ENCODE data around the gene HTR6. TPM values are rescaled to one million over a fixed set of nuclear protein-coding genes. Genes with fewer than 3 reads are reported as not detected.

The HTR6 gene
- total and polyA plus RNA-seq, 2 experiments from 2014 or later, result not detected

GRCh38 chr1:19643121-19643520 is 21.6 kb upstream of the HTR6 start:
- Histone ChIP-seq H3K27ac (peak overlapping the region; percentile 79), H4K20me1 (ENCODE audit: insufficient read depth) (no peaks in the 10 kb centered on the region), H3K79me2 (ENCODE audit: insufficient read depth) (peaks cover 43% of the 10 kb centered on the region), H3K4me2 (ENCODE audit: unreplicated experiment) (peak overlapping the region; percentile 84), H3K4me3 (peak overlapping the region; percentile 96), H3K4me1 (ENCODE audit: insufficient read depth) (peaks cover 18% of the 10 kb centered on the region), H3K9ac (peak overlapping the region; percentile 87), H3F3A (ENCODE audit: insufficient read depth) (peaks cover 16% of the 10 kb centered on the region), H3K27me3 (replicated peaks; ENCODE audit: insufficient read depth) (no peaks in the 10 kb centered on the region), H2AFZ (peak overlapping the region; percentile 88), H3K9me3 (ENCODE audit: low read depth) (no peaks in the 10 kb centered on the region), H3K9me2 (ENCODE audit: insufficient read depth) (no peaks in the 10 kb centered on the region), H3K36me3 (ENCODE audit: low read depth) (no peaks in the 10 kb centered on the region)
- DNase-seq, result peak; percentile 82
- 12 to 19% methylated on average over 7 of the region's 7 CpGs for WGBS, 2 experiments (ENCODE audit: low coverage in 1 of 2, low lambda C conversion rate in 2 of 2, missing lambda C conversion rate in 2 of 2)
- TF ChIP-seq EZH2 (IDR thresholded peaks at IDR 0.05; ENCODE audit: insufficient read depth, poor library complexity, severe bottlenecking) (no peak), EZH2phosphoT487 (IDR thresholded peaks at IDR 0.05; ENCODE audit: insufficient read depth, low read depth) (no peak)
- in situ Hi-C loops (cut with MboI), result loop anchor here (10.0 kb wide), 1 partner anchor 248 kb away; no protein-coding TSS in a partner anchor

GRCh38 chr1:19643602-19644394 is 20.9 kb upstream of the HTR6 start, which contains the start of gene NBL1:
TSS of gene NBL1 (plus strand) at chr1:19644311. CDS start at chr1:19655031, 10,720 bp downstream.
- in situ Hi-C loops (cut with MboI), result loop anchor here (10.0 kb wide), 1 partner anchor 249 kb away; no protein-coding TSS in a partner anchor
- Histone ChIP-seq H3K27ac (peak within 1 kb of the TSS; percentile 79), H3K9me3 (ENCODE audit: low read depth) (no peaks in the 10 kb centered on the region), H3K79me2 (ENCODE audit: insufficient read depth) (peaks cover 50% of the 10 kb centered on the region), H3K36me3 (ENCODE audit: low read depth) (no peaks in the 10 kb centered on the region), H3K27me3 (replicated peaks; ENCODE audit: insufficient read depth) (no peaks in the 10 kb centered on the region), H3F3A (ENCODE audit: insufficient read depth) (peaks cover 16% of the 10 kb centered on the region), H3K9me2 (ENCODE audit: insufficient read depth) (no peaks in the 10 kb centered on the region), H4K20me1 (ENCODE audit: insufficient read depth) (no peaks in the 10 kb centered on the region), H2AFZ (peak within 1 kb of the TSS; percentile 88), H3K4me3 (peak within 1 kb of the TSS; percentile 96), H3K4me2 (ENCODE audit: unreplicated experiment) (peak within 1 kb of the TSS; percentile 91), H3K9ac (peak within 1 kb of the TSS; percentile 90), H3K4me1 (ENCODE audit: insufficient read depth) (peaks cover 18% of the 10 kb centered on the region)
- no peak for TF ChIP-seq EZH2phosphoT487 (IDR thresholded peaks at IDR 0.05; ENCODE audit: insufficient read depth, low read depth)
- DNase-seq, result peak; percentile 87
- 1 to 5% methylated on average over 31 to 72 of the region's 90 CpGs for whole genome bisulfite sequencing, 2 experiments (ENCODE audit: low coverage in 1 of 2, low lambda C conversion rate in 2 of 2, missing lambda C conversion rate in 2 of 2)

GRCh38 chr1:19644395-19644680 is 20.3 kb upstream of the HTR6 start:
- Histone ChIP-seq H3K27ac (peak overlapping the region; percentile 53), H3K9ac (peak overlapping the region; percentile 90), H3K9me3 (ENCODE audit: low read depth) (no peaks in the 10 kb centered on the region), H3K4me1 (ENCODE audit: insufficient read depth) (peaks cover 18% of the 10 kb centered on the region), H3K36me3 (ENCODE audit: low read depth) (no peaks in the 10 kb centered on the region), H3F3A (ENCODE audit: insufficient read depth) (peaks cover 16% of the 10 kb centered on the region), H3K4me3 (peak overlapping the region; percentile 96), H2AFZ (peak overlapping the region; percentile 67; the same call in 1 of the 2 replicates), H3K79me2 (ENCODE audit: insufficient read depth) (peaks cover 56% of the 10 kb centered on the region), H3K27me3 (replicated peaks; ENCODE audit: insufficient read depth) (no peaks in the 10 kb centered on the region), H4K20me1 (ENCODE audit: insufficient read depth) (no peaks in the 10 kb centered on the region), H3K4me2 (ENCODE audit: unreplicated experiment) (peak overlapping the region; percentile 91), H3K9me2 (ENCODE audit: insufficient read depth) (no peaks in the 10 kb centered on the region)
- TF ChIP-seq EZH2phosphoT487 (IDR thresholded peaks at IDR 0.05; ENCODE audit: insufficient read depth, low read depth), result no peak
- TF ChIP-seq EZH2 (IDR thresholded peaks at IDR 0.05; ENCODE audit: insufficient read depth, poor library complexity, severe bottlenecking), result no peak
- in situ Hi-C loops (cut with MboI), result loop anchor here (10.0 kb wide), 1 partner anchor 250 kb away; no protein-coding TSS in a partner anchor
- no peak for DNase-seq
- 0 to 2% methylated on average over 21 to 31 of the region's 51 CpGs for WGBS, 2 experiments (ENCODE audit: low coverage in 1 of 2, low lambda C conversion rate in 2 of 2, missing lambda C conversion rate in 2 of 2)

GRCh38 chr1:19644681-19645410 is 19.8 kb upstream of the HTR6 start:
- peak overlapping the region; percentile 96 for H3K4me3 ChIP-seq
- H4K20me1 ChIP-seq (ENCODE audit: insufficient read depth), result no peaks in the 10 kb centered on the region
- 1% methylated on average over 43 to 62 of the region's 71 CpGs for WGBS, 2 experiments (ENCODE audit: low coverage in 1 of 2, low lambda C conversion rate in 2 of 2, missing lambda C conversion rate in 2 of 2)
- no peak for TF ChIP-seq EZH2 (IDR thresholded peaks at IDR 0.05; ENCODE audit: insufficient read depth, poor library complexity, severe bottlenecking)
- TF ChIP-seq EZH2phosphoT487 (IDR thresholded peaks at IDR 0.05; ENCODE audit: insufficient read depth, low read depth), result no peak
- H3K9me3 ChIP-seq (ENCODE audit: low read depth), result no peaks in the 10 kb centered on the region
- H3K9me2 ChIP-seq (ENCODE audit: insufficient read depth), result no peaks in the 10 kb centered on the region
- peak overlapping the region; percentile 90 for H3K9ac ChIP-seq
- H3K4me1 ChIP-seq (ENCODE audit: insufficient read depth), result peaks cover 19% of the 10 kb centered on the region
- no peaks in the 10 kb centered on the region for H3K36me3 ChIP-seq (ENCODE audit: low read depth)
- H3K79me2 ChIP-seq (ENCODE audit: insufficient read depth), result peaks cover 61% of the 10 kb centered on the region
- H3K27ac ChIP-seq, result peak overlapping the region; percentile 53
- peak overlapping the region; percentile 91 for H3K4me2 ChIP-seq (ENCODE audit: unreplicated experiment)
- in situ Hi-C loops (cut with MboI), result loop anchor here (5.0 to 10.0 kb wide), 2 partner anchors 158 to 250 kb away; partner anchors contain the start of gene CAPZB
- peak; percentile 66 for DNase-seq
- H3K27me3 ChIP-seq (replicated peaks; ENCODE audit: insufficient read depth), result no peaks in the 10 kb centered on the region
- H3F3A ChIP-seq (ENCODE audit: insufficient read depth), result peaks cover 20% of the 10 kb centered on the region
- H2AFZ ChIP-seq, result peak overlapping the region; percentile 67
